GM12878 (cell line): ENCODE data around the gene DIP2B. TPM values are rescaled to one million over a fixed set of nuclear protein-coding genes. Genes with fewer than 3 reads are reported as not detected.

Experiments used
- ATAC-seq: fragments of 200-7000 bp; cut with Tn5 transposase; 3 replicates; pipeline ENCODE4 v1.9.1; 2020; ENCODE audit warnings: mild to moderate bottlenecking, moderate library complexity
- BruUV-seq: library from RNA; stranded (reverse); fragments of 400-500 nt; replicated peaks from 2 replicates; lab custom pipeline; 2021; lab: Mats Ljungman, UMichigan
- CTCF ChIA-PET: fragments of 300-600 bp; sonication (Branson Sonifier 250); formaldehyde crosslinking; extraction: SDS; loops from one replicate; lab custom pipeline; 2021; ENCODE audit warnings: inconsistent platforms; lab: Yijun Ruan, JAX
- POLR2A ChIA-PET: fragments of 350-600 bp; formaldehyde crosslinking; extraction: SDS; loops from one replicate; lab custom pipeline; 2021; ENCODE audit warnings: inconsistent platforms; lab: Charles Lee
- RAD21 ChIA-PET: fragments of 300-600 bp; sonication (Branson Sonifier 250); formaldehyde crosslinking; loops from one replicate; lab custom pipeline; 2023; ENCODE audit warnings: antibody characterized with exemption; ENCODE audit not compliant: unreplicated experiment; lab: Charles Lee
- SMC1A ChIA-PET: fragments of 300-600 bp; sonication (Branson Sonifier 250); formaldehyde crosslinking; loops from one replicate; lab custom pipeline; 2023; ENCODE audit not compliant: unreplicated experiment, uncharacterized antibody; lab: Charles Lee
- DNase-seq: peaks from one replicate; pipeline ENCODE4 v3.0.0-alpha.2; 2011; ENCODE audit warnings: low read depth, low spot score
- FAIRE-seq: peaks from 3 replicates; lab custom pipeline; 2011; peaks lifted over from hg19 to GRCh38; lab: Jason Lieb, UNC
- H2AFZ ChIP-seq: 2 replicates; pipeline ENCODE4 v1.6.0; 2011; ENCODE audit warnings: low read depth, low read length, control low read depth; ENCODE audit not compliant: control insufficient read depth
- H3K27ac ChIP-seq: 2 replicates; pipeline ENCODE4 v1.5.1; 2011; ENCODE audit warnings: control low read depth; ENCODE audit not compliant: control insufficient read depth, insufficient read depth
- H3K27me3 ChIP-seq, 2 experiments: replicated peaks in 1 of 2; 2 replicates each; pipeline versions ENCODE4 v1.6.0 to v1.6.1; 2011; ENCODE audit warnings: low read length in 1 of 2; ENCODE audit not compliant: control insufficient read depth in 2 of 2, insufficient read depth in 2 of 2
- H3K36me3 ChIP-seq, 2 experiments: 2 replicates each; pipeline ENCODE4 v1.5.1; 2011; ENCODE audit warnings: low read length in 1 of 2; ENCODE audit not compliant: control insufficient read depth in 2 of 2, insufficient read depth in 2 of 2
- H3K4me1 ChIP-seq: 2 replicates; pipeline ENCODE4 v1.6.1; 2011; ENCODE audit warnings: mild to moderate bottlenecking, low read length, moderate library complexity, mixed read lengths; ENCODE audit not compliant: control insufficient read depth, insufficient read depth
- H3K4me2 ChIP-seq: 2 replicates; pipeline ENCODE4 v1.6.0; 2011; ENCODE audit warnings: control low read depth; ENCODE audit not compliant: control insufficient read depth, insufficient read depth
- H3K4me3 ChIP-seq: fragments of 200-600 bp; sonication (generic); 2 replicates; pipeline ENCODE4 v1.5.1; 2016
- H3K79me2 ChIP-seq: 2 replicates; pipeline ENCODE4 v1.6.0; 2011; ENCODE audit warnings: low read length; ENCODE audit not compliant: control insufficient read depth, insufficient read depth
- H3K9ac ChIP-seq: 2 replicates; pipeline ENCODE4 v1.8.0; 2011; ENCODE audit warnings: low read length, control low read depth, mixed read lengths; ENCODE audit not compliant: control insufficient read depth, insufficient read depth
- H3K9me3 ChIP-seq: replicated peaks from 3 replicates; pipeline ENCODE4 v1.5.1; 2011; ENCODE audit warnings: mild to moderate bottlenecking, low read length; ENCODE audit not compliant: control insufficient read depth, insufficient read depth
- H4K20me1 ChIP-seq: 2 replicates; pipeline ENCODE4 v1.6.0; 2011; ENCODE audit not compliant: control insufficient read depth, insufficient read depth
- ATF7 ChIP-seq: fragments of 450-650 bp; IDR thresholded peaks from 2 replicates; pipeline ENCODE4 v1.6.1; 2016; ENCODE audit warnings: low read depth, mild to moderate bottlenecking
- BHLHE40 ChIP-seq, 2 experiments: fragments of 450-650 bp in 1 of 2; IDR thresholded peaks; 2 replicates each; pipeline ENCODE4 v1.6.1; 2011 to 2017; ENCODE audit warnings: low read depth in 2 of 2, borderline replicate concordance in 1 of 2, improper control_type of control experiment in 1 of 2, low read length in 1 of 2, mild to moderate bottlenecking in 1 of 2
- RUNX3 ChIP-seq: IDR thresholded peaks from 2 replicates; pipeline ENCODE4 v1.6.1; 2012; ENCODE audit warnings: low read length, inconsistent platforms
- TAF1 ChIP-seq: IDR thresholded peaks from 2 replicates; pipeline ENCODE4 v1.6.1; 2011; ENCODE audit warnings: mild to moderate bottlenecking, low read depth, low read length, borderline replicate concordance
- WGBS: methylation state at CpG from one replicate; pipeline ENCODE4 v1.1.6; 2016; ENCODE audit warnings: low lambda C conversion rate; ENCODE audit not compliant: insufficient replicate concordance, insufficient coverage; ENCODE audit errors: missing lambda C conversion rate; 5-methylcytosine and 5-hydroxymethylcytosine counted together
- in situ Hi-C: fragments of 300-500 bp; cut with MboI; formaldehyde crosslinking; loops from 9 replicates; pipeline ENCODE4 v1.14.3; 2018; ENCODE audit warnings: mixed read lengths
- intact Hi-C: fragments of 100-400 bp; cut with micrococcal nuclease; formaldehyde crosslinking; loops from one replicate; pipeline ENCODE4 v1.14.2; 2022; ENCODE audit not compliant: unreplicated experiment
- polyA plus RNA-seq, 11 experiments: library from polyadenylated mRNA; depleted of rRNA in 4 of 11; unstranded in 6 of 11; stranded (reverse) in 5 of 11; fragments of >200 nt; fragmentation: Nextera tagmentation in 4 of 11; fragmentation: Illumina TruSeq in 1 of 11; extraction: Ambion mirVana in 4 of 11; extraction: Trizol in 1 of 11; gene quantifications; 1 replicate in 1 of 11; 2 replicates in 10 of 11; pipeline versions ENCODE4 v1.2.1 to v1.2.3, GENCODE V29; 2011 to 2016; ENCODE audit warnings: inconsistent platforms in 2 of 11, missing spikeins in 2 of 11, low read depth in 1 of 11
- total RNA-seq, 4 experiments: library from RNA; depleted of rRNA in 3 of 4; stranded (reverse); fragments of >200 nt in 3 of 4; fragmentation: Illumina TruSeq in 1 of 4; extraction: Trizol in 1 of 4; gene quantifications; 2 replicates each; pipeline versions ENCODE4 v1.2.1 to v1.2.3, GENCODE V29; 2013 to 2021
- TF ChIP-seq, protein P1 (sequence below): IDR thresholded peaks from 2 replicates; pipeline ENCODE4 v1.6.1; 2011; ENCODE audit warnings: mild to moderate bottlenecking, low read depth, low read length, moderate library complexity; ENCODE audit not compliant: insufficient replicate concordance
- TF ChIP-seq, protein P2 (sequence below): IDR thresholded peaks from 2 replicates; pipeline ENCODE4 v1.6.1; 2012; ENCODE audit warnings: low read length, inconsistent platforms
- TF ChIP-seq, protein P3 (sequence below): fragments of 450-650 bp; IDR thresholded peaks from 2 replicates; pipeline ENCODE4 v1.6.1; 2016; ENCODE audit warnings: mild to moderate bottlenecking

Gene DIP2B
- total and polyA plus RNA-seq, 10 of the 15 experiments (the other 5 are each of a cell fraction or from before 2014, with no cell fraction given): 4.5 to 30.0 (median 18.6) TPM

DNA sequence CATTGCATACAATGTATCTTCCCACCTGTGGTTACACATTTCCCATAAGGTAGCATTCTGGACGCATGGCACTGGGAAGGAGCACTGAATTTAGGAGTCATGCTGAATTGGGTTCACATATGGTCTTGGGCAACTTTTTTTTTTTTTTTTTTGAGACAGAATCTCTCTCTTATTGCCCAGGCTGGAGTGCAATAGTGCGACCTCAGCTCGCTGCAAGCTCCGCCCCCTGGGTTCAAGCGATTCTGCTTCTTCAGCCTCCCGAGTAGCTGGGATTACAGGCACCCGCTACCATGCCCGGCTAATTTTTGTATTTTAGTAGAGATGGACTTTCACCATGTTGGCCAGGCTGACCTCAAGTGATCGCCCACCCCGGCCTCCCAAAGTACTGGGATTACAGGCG, 13.3 kb downstream of the DIP2B start:
- ChIA-PET RAD21 (interaction anchor here (0.6 to 5.3 kb wide), 11 partner anchors 11 to 700 kb away, joined by 3 to 96 read pairs (median 5); partner anchors contain the start of genes DIP2B and POU6F1), SMC1A (interaction anchor here (0.6 to 5.5 kb wide), 10 partner anchors 10 to 871 kb away, joined by 3 to 85 read pairs (median 4); no protein-coding TSS in a partner anchor), CTCF (interaction anchor here (1.0 to 7.5 kb wide), 8 partner anchors 11 to 406 kb away, joined by 3 to 86 read pairs (median 5); partner anchors contain the start of genes COX14 and DIP2B)
- Histone ChIP-seq H3K9me3 (no peaks in the 10 kb centered on the region; the same call in 2 of the 3 replicates), H2AFZ (no peak overlapping the region), H4K20me1 (no peaks in the 10 kb centered on the region), H3K4me2 (peak overlapping the region; percentile 26), H3K27me3 (no peaks in the 10 kb centered on the region)
- FAIRE-seq (no peak), ATAC-seq (no peak)
- intact Hi-C loops: loop anchor here (5.0 kb wide), 1 partner anchor 59 kb away; no protein-coding TSS in a partner anchor
- no TSS peak for BruUV-seq
- WGBS: 89% methylated on average over 11 of the region's 11 CpGs
- TF ChIP-seq RUNX3 (0 out of 2 replicates have a peak, but pooled peaks have one; percentile 27), BHLHE40 (IDR thresholded peaks at IDR 0.05; ENCODE audit: borderline replicate concordance in 1 of 2, low read depth in 2 of 2, low read length in 1 of 2) (no peak), ATF7 (no peak), TAF1 (no peak)
- TF ChIP-seq, protein P1, sequence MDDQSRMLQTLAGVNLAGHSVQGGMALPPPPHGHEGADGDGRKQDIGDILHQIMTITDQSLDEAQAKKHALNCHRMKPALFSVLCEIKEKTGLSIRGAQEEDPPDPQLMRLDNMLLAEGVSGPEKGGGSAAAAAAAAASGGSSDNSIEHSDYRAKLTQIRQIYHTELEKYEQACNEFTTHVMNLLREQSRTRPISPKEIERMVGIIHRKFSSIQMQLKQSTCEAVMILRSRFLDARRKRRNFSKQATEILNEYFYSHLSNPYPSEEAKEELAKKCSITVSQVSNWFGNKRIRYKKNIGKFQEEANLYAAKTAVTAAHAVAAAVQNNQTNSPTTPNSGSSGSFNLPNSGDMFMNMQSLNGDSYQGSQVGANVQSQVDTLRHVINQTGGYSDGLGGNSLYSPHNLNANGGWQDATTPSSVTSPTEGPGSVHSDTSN: no peak
- TF ChIP-seq, protein P2, sequence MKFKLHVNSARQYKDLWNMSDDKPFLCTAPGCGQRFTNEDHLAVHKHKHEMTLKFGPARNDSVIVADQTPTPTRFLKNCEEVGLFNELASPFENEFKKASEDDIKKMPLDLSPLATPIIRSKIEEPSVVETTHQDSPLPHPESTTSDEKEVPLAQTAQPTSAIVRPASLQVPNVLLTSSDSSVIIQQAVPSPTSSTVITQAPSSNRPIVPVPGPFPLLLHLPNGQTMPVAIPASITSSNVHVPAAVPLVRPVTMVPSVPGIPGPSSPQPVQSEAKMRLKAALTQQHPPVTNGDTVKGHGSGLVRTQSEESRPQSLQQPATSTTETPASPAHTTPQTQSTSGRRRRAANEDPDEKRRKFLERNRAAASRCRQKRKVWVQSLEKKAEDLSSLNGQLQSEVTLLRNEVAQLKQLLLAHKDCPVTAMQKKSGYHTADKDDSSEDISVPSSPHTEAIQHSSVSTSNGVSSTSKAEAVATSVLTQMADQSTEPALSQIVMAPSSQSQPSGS: 0 out of 2 replicates have a peak, but pooled peaks have one; percentile 42
- TF ChIP-seq, protein P3, sequence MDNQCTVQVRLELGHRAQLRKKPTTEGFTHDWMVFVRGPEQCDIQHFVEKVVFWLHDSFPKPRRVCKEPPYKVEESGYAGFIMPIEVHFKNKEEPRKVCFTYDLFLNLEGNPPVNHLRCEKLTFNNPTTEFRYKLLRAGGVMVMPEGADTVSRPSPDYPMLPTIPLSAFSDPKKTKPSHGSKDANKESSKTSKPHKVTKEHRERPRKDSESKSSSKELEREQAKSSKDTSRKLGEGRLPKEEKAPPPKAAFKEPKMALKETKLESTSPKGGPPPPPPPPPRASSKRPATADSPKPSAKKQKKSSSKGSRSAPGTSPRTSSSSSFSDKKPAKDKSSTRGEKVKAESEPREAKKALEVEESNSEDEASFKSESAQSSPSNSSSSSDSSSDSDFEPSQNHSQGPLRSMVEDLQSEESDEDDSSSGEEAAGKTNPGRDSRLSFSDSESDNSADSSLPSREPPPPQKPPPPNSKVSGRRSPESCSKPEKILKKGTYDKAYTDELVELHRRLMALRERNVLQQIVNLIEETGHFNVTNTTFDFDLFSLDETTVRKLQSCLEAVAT: peak; percentile 51; the same call in 1 of the 2 replicates
- TF ChIP-seq, all 136 proteins: peak for 3
- H3K36me3 ChIP-seq: no peaks in the 10 kb centered on the region; a peak in 1 of 4 replicates
- POLR2A ChIA-PET: interaction anchor here (0.7 to 4.2 kb wide), 10 partner anchors 10 to 201 kb away, joined by 3 to 58 read pairs (median 4); partner anchors contain the start of gene DIP2B
- peaks cover 89% of the 10 kb centered on the region for H3K79me2 ChIP-seq
- in situ Hi-C loops: no loop called here
- H3K9ac ChIP-seq: peak overlapping the region; percentile 15; the same call in 1 of the 2 replicates
- H3K4me3 ChIP-seq: 0 out of 2 replicates have a peak overlapping the region, but pooled peaks have one; percentile 15
- no peak for DNase-seq
- peak overlapping the region; percentile 75 for H3K27ac ChIP-seq
- H3K4me1 ChIP-seq: peaks cover 66% of the 10 kb centered on the region
